Cardiac fibroblast (primary cell): ENCODE data around the gene NDUFS7.
"Not testable (repeated sequence)": the region's sequence is repeated elsewhere in the genome, so short reads cannot be mapped to it uniquely, and the experiment has no call there.

ENCODE experiments used
- DNase-seq, 2 donors: peaks; one replicate each; pipeline versions ENCODE4 v3.0.0 to v3.0.0-alpha.2; 2010; ENCODE audit warnings: low read depth in 2 of 2
- H3K4me3 ChIP-seq, 2 donors: replicated peaks in 1 of 2; 1 replicate in 1 of 2; 2 replicates in 1 of 2; pipeline ENCODE4 v1.5.1; 2011; ENCODE audit warnings: low read depth in 2 of 2, low read length in 2 of 2, mild to moderate bottlenecking in 2 of 2, moderate library complexity in 1 of 2
- TF ChIP-seq, protein P1 (sequence below): IDR thresholded peaks from one replicate; pipeline ENCODE4 v1.5.1; 2011; ENCODE audit warnings: low read depth, mild to moderate bottlenecking, low read length, inconsistent platforms

The NDUFS7 gene

DNA sequence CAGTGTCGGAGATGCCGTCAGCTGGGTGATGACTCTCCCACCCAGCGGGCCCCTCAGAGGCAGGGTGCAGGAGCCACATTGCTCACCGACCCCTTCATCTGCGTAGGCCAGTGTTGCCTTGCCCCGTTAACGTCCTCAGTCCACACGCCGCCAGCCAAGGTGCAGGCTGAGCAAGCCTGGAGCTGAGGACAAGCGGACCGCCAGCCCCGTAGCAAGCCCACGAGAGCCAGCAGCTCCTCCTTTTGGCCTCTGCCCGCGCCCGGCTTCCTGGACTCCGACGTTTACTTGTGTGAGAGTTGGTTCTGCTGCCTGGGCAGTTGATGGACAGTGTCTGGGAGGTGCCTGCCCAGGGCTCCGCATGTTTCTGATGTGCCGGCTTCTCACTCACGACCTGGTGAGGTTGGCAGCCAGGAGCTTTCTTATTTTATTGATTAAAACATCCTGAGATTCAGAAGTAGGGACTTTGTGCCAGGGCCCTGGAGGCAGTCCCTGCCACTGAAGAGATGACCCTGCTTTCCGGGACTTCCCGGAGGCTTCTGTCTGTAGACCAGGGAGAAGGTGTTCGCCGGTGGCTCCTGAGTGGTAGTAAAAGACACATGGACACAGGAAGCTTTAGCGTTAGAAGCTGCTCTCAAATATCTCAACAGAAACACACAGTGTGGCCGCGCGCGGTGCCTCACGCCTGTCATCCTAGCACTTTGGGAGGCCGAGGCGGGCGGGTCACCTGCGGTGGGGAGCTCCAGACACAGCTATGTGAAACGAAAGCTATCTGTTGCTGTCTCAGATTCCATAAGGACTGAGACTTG is 29.5 kb downstream of the NDUFS7 start:
- no peak for DNase-seq
- TF ChIP-seq, protein P1, sequence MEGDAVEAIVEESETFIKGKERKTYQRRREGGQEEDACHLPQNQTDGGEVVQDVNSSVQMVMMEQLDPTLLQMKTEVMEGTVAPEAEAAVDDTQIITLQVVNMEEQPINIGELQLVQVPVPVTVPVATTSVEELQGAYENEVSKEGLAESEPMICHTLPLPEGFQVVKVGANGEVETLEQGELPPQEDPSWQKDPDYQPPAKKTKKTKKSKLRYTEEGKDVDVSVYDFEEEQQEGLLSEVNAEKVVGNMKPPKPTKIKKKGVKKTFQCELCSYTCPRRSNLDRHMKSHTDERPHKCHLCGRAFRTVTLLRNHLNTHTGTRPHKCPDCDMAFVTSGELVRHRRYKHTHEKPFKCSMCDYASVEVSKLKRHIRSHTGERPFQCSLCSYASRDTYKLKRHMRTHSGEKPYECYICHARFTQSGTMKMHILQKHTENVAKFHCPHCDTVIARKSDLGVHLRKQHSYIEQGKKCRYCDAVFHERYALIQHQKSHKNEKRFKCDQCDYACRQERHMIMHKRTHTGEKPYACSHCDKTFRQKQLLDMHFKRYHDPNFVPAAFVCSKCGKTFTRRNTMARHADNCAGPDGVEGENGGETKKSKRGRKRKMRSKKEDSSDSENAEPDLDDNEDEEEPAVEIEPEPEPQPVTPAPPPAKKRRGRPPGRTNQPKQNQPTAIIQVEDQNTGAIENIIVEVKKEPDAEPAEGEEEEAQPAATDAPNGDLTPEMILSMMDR = no peak
- H3K4me3 ChIP-seq = no peak overlapping the region

DNA sequence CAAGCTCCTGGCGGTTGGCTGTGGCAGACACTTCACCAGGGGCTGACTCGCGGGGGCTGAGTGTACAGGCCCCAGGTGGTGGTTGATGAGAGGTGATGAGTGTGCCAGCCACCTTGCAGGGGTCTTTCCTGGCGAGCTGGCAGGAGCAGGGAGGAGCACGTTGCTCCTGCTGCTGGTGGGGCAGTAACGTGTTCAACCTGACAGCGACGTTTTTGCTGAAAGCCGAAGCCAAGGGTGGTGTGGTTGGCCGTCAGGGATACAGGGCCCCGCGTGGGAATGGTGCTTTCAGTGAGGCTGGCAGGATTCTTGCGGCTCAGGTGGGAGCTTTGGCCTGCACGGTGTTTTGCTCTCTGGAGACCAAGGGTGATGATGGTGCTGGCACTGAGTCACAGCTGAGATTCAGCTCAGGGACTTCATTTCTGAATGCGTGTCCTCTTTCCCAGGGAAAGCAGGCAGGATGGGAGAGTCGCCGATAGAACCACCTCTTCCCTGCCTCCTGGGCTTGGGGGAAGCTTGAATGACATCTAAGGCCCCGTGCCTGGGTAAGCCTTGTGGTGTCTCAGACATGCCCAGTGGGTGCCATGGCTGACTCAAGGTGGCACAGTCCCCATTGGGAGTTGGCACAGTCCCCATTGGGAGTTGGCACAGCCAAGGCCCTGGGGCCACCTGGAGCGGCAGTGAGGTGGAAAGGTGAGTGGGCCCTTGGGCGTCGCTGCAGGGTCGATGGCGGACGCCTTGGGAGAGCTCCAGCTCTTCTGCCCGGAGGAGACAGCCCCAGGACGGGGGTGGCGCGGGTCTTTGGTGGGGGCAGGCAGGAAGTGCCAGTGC is 32.5 kb downstream of the NDUFS7 start:
- H3K4me3 ChIP-seq = no peak overlapping the region
- TF ChIP-seq, protein P1 = no peak
- DNase-seq = peak in 1 of 2 donors; percentile 69

DNA sequence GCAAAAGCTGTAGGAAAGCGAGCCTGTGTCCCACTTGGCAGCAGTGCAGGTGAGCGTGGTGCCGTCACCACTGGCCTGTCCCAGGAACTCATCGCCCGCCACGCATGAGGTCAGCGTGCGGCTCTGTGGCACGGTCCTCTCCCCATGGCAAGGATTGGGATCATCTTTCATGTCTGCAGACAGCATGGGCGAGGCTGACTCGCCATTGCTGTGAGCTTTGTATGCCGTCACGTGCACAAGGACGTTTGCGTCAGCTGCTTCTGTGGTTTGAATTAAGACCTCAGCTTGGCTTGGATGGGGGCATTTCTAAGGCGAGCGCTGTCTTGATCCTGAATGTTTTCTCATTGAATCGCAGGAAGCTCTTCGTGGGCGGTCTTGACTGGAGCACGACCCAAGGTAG is 33.4 kb downstream of the NDUFS7 start:
- DNase-seq = no peak
- TF ChIP-seq, protein P1 = no peak
- no peak overlapping the region for H3K4me3 ChIP-seq

DNA sequence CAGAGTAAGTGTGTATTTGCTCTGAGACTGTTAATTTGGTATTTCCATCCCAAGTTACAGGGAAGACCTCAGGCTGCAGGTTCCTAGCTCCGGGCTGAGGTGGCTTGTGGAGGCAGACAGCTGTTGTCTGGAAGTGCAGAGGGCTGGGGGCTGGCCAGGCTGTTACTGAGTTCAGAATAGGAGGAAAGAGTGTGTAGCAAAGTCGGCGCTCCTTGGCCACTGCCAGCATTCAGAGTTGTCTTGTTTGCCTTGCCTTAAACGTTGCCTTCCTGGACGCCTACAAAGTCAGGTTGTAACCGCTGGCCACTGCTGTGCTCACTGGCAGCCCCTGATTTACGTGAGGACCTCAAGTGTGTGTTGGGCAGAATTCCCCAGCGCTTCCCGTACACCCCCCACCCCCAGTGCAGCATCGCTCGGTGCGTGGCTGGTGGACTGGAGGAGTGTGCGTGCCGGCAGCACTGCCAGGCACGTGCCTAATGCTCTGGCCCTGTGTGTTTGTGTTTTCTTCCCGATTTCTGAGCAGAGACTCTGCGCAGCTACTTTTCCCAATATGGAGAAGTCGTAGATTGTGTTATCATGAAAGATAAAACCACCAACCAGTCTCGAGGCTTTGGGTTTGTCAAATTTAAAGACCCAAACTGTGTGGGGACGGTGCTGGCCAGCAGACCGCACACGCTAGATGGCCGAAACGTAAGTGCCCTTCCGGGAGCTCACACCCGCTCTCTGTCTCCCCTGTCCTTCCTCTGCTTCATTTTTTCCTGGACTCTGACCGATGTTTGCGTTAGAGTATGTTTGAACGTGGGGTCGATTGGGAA is 34.2 kb downstream of the NDUFS7 start:
- TF ChIP-seq, protein P1 = no peak
- H3K4me3 ChIP-seq = no peak overlapping the region
- no peak for DNase-seq

DNA sequence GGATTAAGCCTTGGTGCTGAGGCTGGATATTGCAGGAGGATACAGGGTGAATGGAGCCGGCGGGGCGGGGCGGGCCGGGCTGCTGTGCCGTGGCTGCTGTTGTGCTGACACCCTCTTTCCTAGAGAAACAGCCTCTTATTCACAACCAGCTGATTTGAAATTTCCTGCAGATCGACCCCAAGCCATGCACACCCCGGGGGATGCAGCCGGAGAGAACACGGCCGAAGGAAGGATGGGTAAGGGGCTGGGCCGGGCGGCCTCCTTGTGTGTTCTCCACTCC is 34.7 kb downstream of the NDUFS7 start:
- TF ChIP-seq, protein P1 = no peak
- DNase-seq = no peak

DNA sequence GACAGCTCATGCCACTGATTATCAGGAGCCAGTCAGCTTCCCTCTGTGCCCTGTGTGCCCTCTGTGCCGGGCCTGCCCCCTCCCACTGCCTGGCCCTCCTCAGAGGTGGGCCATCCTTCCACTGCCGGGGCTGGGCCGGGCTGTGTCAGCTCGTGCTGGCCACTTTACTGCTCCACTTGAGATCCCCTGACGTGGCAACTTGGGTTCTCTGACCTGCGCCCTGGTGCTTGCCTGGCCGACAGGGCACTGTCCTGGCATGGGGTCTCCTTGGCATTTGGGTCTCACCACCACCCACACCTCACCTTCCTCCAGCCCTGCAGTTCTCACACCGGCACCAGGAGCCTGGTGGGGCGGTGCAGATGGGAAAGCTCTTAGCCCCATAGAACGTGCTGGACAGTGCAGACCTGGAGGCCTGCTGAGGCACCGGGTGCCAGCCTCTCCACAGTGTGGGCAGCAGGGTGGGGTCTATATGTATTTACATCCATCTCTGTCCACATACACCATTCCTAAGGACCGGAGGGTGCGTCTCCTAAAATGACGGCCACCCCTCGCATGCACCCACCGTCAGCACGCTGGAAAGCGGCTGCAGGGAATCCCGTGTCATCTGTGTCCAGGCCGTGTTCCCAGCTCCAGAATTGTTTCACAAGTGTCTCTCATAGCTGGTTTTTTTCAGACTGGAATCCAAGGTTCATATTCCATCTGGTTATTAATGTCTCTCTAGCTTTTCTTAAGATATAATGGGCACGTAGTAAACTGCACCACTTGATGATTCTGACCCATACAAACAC is 35.4 kb downstream of the NDUFS7 start:
- DNase-seq = no peak
- no peak overlapping the region for H3K4me3 ChIP-seq
- TF ChIP-seq, protein P1 = no peak

More for the DNA sequence above, 34.7 kb downstream of the NDUFS7 start:
- H3K4me3 ChIP-seq = no peak overlapping the region

DNA sequence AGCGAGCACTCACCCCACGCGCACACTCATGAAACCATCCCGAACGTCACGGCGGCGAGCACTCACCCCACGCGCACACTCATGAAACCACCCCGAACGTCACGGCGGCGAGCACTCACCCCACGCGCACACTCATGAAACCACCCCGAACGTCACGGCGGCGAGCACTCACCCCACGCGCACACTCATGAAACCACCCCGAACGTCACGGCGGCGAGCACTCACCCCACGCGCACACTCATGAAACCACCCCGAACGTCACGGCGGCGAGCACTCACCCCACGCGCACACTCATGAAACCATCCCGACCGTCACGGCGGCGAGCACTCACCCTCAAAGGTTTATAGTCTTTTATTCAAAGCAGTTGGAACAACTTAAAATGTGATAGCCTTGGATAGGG is 36.4 kb downstream of the NDUFS7 start:
- DNase-seq, H3K4me3 ChIP-seq: not testable (repeated sequence)
